22Rv1 (cell line): ENCODE measurements around the gene CALHM3.

Source experiments
- CTCF ChIP-seq: fragments of 450-650 bp; IDR thresholded peaks from 2 replicates; pipeline ENCODE4 v1.5.1; 2017; ENCODE audit warnings: mild to moderate bottlenecking
- ZFX ChIP-seq: fragments of 450-650 bp; IDR thresholded peaks from 2 replicates; pipeline ENCODE4 v1.6.1; 2017; ENCODE audit warnings: antibody characterized with exemption, borderline replicate concordance

GRCh38 chr10:103472005-103472404, 7.0 kb downstream of the CALHM3 start:
- TF ChIP-seq CTCF (no peak), ZFX (no peak)
